A673 (cell line): Measurements from ENCODE around the gene NCAPD3.

Experiments
- CTCF ChIP-seq: fragments of 300-800, 200-600 bp; sonication (generic); conservative IDR thresholded peaks from 2 replicates; pipeline ENCODE4 v1.5.1; 2017; ENCODE audit warnings: low read depth, mild to moderate bottlenecking, antibody characterized with exemption, low read length, moderate library complexity, mixed read lengths
- EZH2 ChIP-seq: fragments of 200-600 bp; sonication (generic); IDR thresholded peaks from 2 replicates; pipeline ENCODE4 v1.6.1; 2017; ENCODE audit warnings: borderline replicate concordance, low read depth, mild to moderate bottlenecking, mixed read lengths, antibody characterized with exemption, low read length; ENCODE audit not compliant: poor library complexity, severe bottlenecking

GRCh38 chr11:134139873-134140331 lies 83.9 kb downstream of the NCAPD3 start:
- TF ChIP-seq CTCF (peak; percentile 85), EZH2 (no peak)
